K562 (cell line): ENCODE results near the gene B3GALT4. TPM values are rescaled to one million over a fixed set of nuclear protein-coding genes. Genes with fewer than 3 reads are reported as not detected.

Experiments
- DDX20 ChIP-seq: fragments of 450-650 bp; IDR thresholded peaks from 2 replicates; pipeline ENCODE4 v1.6.1; 2016; ENCODE audit warnings: missing genetic modification characterization, low read depth, mild to moderate bottlenecking, missing compliant biosample characterization, moderate library complexity
- GABPB2 ChIP-seq: fragments of 250-450 bp; sonication (Bioruptor Pico); conservative IDR thresholded peaks from 2 replicates; pipeline ENCODE4 v1.5.1; 2021; ENCODE audit warnings: mild to moderate bottlenecking
- GTF2F1 ChIP-seq: IDR thresholded peaks from 2 replicates; pipeline ENCODE4 v1.6.1; 2011; ENCODE audit warnings: low read depth, low read length, improper control_type of control experiment
- LARP7 ChIP-seq: fragments of 450-650 bp; IDR thresholded peaks from 2 replicates; pipeline ENCODE4 v1.6.1; 2016
- MBD2 ChIP-seq: sonication (generic); IDR thresholded peaks from 2 replicates; pipeline ENCODE4 v1.6.1; 2016; ENCODE audit warnings: low read depth, borderline replicate concordance
- NBN ChIP-seq: fragments of 450-650 bp; IDR thresholded peaks from 2 replicates; pipeline ENCODE4 v1.6.1; 2016; ENCODE audit warnings: low read depth, mild to moderate bottlenecking
- PTBP1 ChIP-seq: fragments of 200-400 bp; formaldehyde crosslinking; IDR thresholded peaks from 2 replicates; pipeline ENCODE4 v1.6.1; 2017; ENCODE audit warnings: low read depth, low read length
- SAFB ChIP-seq: fragments of 200-400 bp; formaldehyde crosslinking; IDR thresholded peaks from 2 replicates; pipeline ENCODE4 v1.6.1; 2017; ENCODE audit warnings: low read depth, low read length, borderline replicate concordance
- SRSF7 ChIP-seq: fragments of 200-400 bp; formaldehyde crosslinking; optimal IDR thresholded peaks from 2 replicates; pipeline ENCODE3; 2017; ENCODE audit warnings: mild to moderate bottlenecking, low read depth, low read length
- TAF9B ChIP-seq: fragments of 450-650 bp; IDR thresholded peaks from 2 replicates; pipeline ENCODE4 v1.6.1; 2018; ENCODE audit warnings: mild to moderate bottlenecking; ENCODE audit not compliant: partially characterized antibody
- TCF15 ChIP-seq: fragments of 250-450 bp; sonication (Bioruptor Pico); IDR thresholded peaks from 2 replicates; pipeline ENCODE4 v1.8.0; 2022; ENCODE audit warnings: moderate library complexity, mild to moderate bottlenecking, inconsistent platforms
- TCF3 ChIP-seq: sonication (generic); formaldehyde crosslinking; IDR thresholded peaks from 2 replicates; pipeline ENCODE4 v1.4.0; 2020; ENCODE audit warnings: mild to moderate bottlenecking, missing genetic modification reagents
- ZBTB49 ChIP-seq: sonication (generic); formaldehyde crosslinking; IDR thresholded peaks from 2 replicates; pipeline ENCODE4 v1.8.0; 2022; ENCODE audit warnings: missing genetic modification reagents, mild to moderate bottlenecking, borderline replicate concordance
- ZC3H4 ChIP-seq: sonication (generic); formaldehyde crosslinking; IDR thresholded peaks from 2 replicates; pipeline ENCODE4 v1.9.0; 2021; ENCODE audit warnings: missing genetic modification reagents, borderline replicate concordance
- ZNF395 ChIP-seq: fragments of 200-800 bp; sonication (Bioruptor generic); IDR thresholded peaks from 2 replicates; pipeline ENCODE4 v1.6.1; 2017; ENCODE audit warnings: missing genetic modification characterization, missing compliant biosample characterization
- ZSCAN32 ChIP-seq: fragments of 450-650 bp; formaldehyde crosslinking; IDR thresholded peaks from 2 replicates; pipeline ENCODE4 v1.4.0; 2020; ENCODE audit warnings: mild to moderate bottlenecking, moderate library complexity
- polyA plus RNA-seq, 8 experiments: library from polyadenylated mRNA; depleted of rRNA in 4 of 8; stranded (reverse) in 5 of 8; unstranded in 3 of 8; fragments of >200 nt; fragmentation: Nextera tagmentation in 2 of 8; fragmentation: Illumina TruSeq in 1 of 8; extraction: Ambion mirVana in 2 of 8; extraction: Trizol in 1 of 8; gene quantifications; 2 replicates each; pipeline versions ENCODE4 v1.2.1 to v1.2.3, GENCODE V29; 2011 to 2014; ENCODE audit warnings: inconsistent platforms in 1 of 8, missing spikeins in 1 of 8
- total RNA-seq, 7 experiments: library from RNA; depleted of rRNA in 6 of 7; stranded (reverse); fragments of >200 nt in 6 of 7; fragmentation: Illumina TruSeq in 2 of 7; extraction: Trizol in 2 of 7; gene quantifications; 2 replicates each; pipeline versions ENCODE4 v1.2.1 to v1.2.3, GENCODE V29; 2011 to 2021; ENCODE audit warnings: low replicate concordance in 1 of 7
- TF ChIP-seq, protein P1 (sequence below): sonication (generic); formaldehyde crosslinking; IDR thresholded peaks from 2 replicates; pipeline ENCODE4 v1.8.1; 2023; ENCODE audit warnings: mild to moderate bottlenecking, missing genetic modification reagents
- TF ChIP-seq, protein P2 (sequence below): fragments of 450-650 bp; IDR thresholded peaks from 2 replicates; pipeline ENCODE4 v1.6.1; 2016; ENCODE audit warnings: mild to moderate bottlenecking

Gene B3GALT4
- total and polyA plus RNA-seq, 9 of the 15 experiments (the other 6 are each of a cell fraction or from before 2014, with no cell fraction given): 0.11 to 1.3 (median 0.53) TPM; not detected in 1

DNA sequence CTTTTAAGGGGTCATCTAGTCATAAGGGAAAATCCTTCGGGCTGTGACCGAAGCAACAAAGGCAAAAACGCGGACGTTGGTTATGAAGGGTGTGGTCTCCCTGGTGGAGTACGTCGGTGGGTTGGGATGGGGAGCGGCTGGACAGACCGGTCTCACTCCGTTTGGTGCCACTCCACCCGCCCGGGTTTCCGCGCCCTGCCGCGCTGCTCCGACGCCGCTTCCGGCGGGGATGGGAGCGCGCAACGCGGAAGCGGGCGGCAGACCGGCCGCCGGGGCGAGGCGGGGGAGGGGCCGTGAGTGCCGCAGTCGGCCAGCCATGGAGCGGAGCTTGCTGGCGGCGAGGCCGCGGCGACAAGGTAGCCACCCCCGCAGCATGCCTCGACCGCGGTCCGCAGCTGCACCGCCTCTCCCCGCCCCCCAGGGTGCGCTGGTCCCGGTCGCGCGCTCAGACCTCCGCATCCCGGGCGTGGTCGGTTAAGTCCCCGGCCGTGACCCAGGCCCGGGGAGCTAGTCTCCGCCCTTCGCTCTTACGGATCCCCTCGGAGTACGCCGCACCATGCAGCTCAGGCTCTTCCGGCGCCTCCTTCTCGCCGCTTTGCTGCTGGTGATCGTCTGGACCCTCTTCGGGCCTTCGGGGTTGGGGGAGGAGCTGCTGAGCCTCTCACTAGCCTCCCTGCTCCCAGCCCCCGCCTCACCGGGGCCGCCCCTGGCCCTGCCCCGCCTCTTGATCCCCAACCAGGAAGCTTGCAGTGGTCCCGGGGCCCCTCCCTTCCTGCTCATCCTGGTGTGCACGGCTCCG lies at the start of gene B3GALT4 (continued):
- peak; percentile 60 for TF ChIP-seq ZNF395 (CRISPR knock-in tag)
- TF ChIP-seq PTBP1: peak; percentile 93
- TF ChIP-seq TCF3 (CRISPR knock-in tag): peak; percentile 52
- TF ChIP-seq TCF15: no peak
- TF ChIP-seq NBN: peak; percentile 64
- TF ChIP-seq, protein P1, sequence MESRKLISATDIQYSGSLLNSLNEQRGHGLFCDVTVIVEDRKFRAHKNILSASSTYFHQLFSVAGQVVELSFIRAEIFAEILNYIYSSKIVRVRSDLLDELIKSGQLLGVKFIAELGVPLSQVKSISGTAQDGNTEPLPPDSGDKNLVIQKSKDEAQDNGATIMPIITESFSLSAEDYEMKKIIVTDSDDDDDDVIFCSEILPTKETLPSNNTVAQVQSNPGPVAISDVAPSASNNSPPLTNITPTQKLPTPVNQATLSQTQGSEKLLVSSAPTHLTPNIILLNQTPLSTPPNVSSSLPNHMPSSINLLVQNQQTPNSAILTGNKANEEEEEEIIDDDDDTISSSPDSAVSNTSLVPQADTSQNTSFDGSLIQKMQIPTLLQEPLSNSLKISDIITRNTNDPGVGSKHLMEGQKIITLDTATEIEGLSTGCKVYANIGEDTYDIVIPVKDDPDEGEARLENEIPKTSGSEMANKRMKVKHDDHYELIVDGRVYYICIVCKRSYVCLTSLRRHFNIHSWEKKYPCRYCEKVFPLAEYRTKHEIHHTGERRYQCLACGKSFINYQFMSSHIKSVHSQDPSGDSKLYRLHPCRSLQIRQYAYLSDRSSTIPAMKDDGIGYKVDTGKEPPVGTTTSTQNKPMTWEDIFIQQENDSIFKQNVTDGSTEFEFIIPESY (CRISPR knock-in tag): peak; percentile 85; the same call in 1 of the 2 replicates
- TF ChIP-seq ZC3H4 (CRISPR knock-in tag): no peak; the same call in 1 of the 2 replicates
- no peak for TF ChIP-seq TAF9B
- 0 out of 2 replicates have a peak, but pooled peaks have one; percentile 52 for TF ChIP-seq SAFB
- no peak for TF ChIP-seq ZBTB49 (CRISPR knock-in tag)
- no peak for TF ChIP-seq GABPB2 (CRISPR knock-in tag)
- no peak for TF ChIP-seq GTF2F1
- no peak for TF ChIP-seq SRSF7
- TF ChIP-seq LARP7: no peak
- peak; percentile 18; the same call in 1 of the 2 replicates for TF ChIP-seq ZSCAN32 (CRISPR knock-in tag)
- TF ChIP-seq, protein P2, sequence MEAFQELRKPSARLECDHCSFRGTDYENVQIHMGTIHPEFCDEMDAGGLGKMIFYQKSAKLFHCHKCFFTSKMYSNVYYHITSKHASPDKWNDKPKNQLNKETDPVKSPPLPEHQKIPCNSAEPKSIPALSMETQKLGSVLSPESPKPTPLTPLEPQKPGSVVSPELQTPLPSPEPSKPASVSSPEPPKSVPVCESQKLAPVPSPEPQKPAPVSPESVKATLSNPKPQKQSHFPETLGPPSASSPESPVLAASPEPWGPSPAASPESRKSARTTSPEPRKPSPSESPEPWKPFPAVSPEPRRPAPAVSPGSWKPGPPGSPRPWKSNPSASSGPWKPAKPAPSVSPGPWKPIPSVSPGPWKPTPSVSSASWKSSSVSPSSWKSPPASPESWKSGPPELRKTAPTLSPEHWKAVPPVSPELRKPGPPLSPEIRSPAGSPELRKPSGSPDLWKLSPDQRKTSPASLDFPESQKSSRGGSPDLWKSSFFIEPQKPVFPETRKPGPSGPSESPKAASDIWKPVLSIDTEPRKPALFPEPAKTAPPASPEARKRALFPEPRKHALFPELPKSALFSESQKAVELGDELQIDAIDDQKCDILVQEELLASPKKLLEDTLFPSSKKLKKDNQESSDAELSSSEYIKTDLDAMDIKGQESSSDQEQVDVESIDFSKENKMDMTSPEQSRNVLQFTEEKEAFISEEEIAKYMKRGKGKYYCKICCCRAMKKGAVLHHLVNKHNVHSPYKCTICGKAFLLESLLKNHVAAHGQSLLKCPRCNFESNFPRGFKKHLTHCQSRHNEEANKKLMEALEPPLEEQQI: no peak
- TF ChIP-seq DDX20 (tag): no peak
- TF ChIP-seq MBD2: no peak
